Hematopoietic multipotent progenitor cell treated with erythropoietin and hydrocortisone succinate and interleukin-3 and kit ligand, for 4 days (in vitro differentiated cells): ENCODE measurements around the gene SYCP2L.
"Not testable (repeated sequence)": the region's sequence is repeated elsewhere in the genome, so short reads cannot be mapped to it uniquely, and the experiment has no call there.

Experiments used
- DNase-seq: peaks from one replicate; pipeline ENCODE4 v3.0.0-alpha.2; 2015

SYCP2L gene

GRCh38 chr6:10880366-10880765 is 6.5 kb upstream of the SYCP2L start:
- no peak for DNase-seq

GRCh38 chr6:10882253-10882630 is 4.6 kb upstream of the SYCP2L start:
- not testable (repeated sequence) for DNase-seq

- DNase-seq = peak; percentile 34
These were observed 4.1 kb upstream of the SYCP2L start for GRCh38 chr6:10882657-10883171.

- DNase-seq = no peak
These were observed 3.3 kb upstream of the SYCP2L start for GRCh38 chr6:10883312-10884244.

GRCh38 chr6:10884245-10884972 is 2.4 kb upstream of the SYCP2L start:
- DNase-seq = no peak

- not testable (repeated sequence) for DNase-seq
These were observed 524 bp upstream of the SYCP2L start for GRCh38 chr6:10886365-10886690.

GRCh38 chr6:10890151-10890550 is 3.3 kb downstream of the SYCP2L start:
- DNase-seq = no peak

- no peak for DNase-seq
These were observed 5.1 kb downstream of the SYCP2L start for GRCh38 chr6:10891960-10892359.

GRCh38 chr6:10894958-10895357 is 8.1 kb downstream of the SYCP2L start:
- no peak for DNase-seq

- no peak for DNase-seq
These were observed 9.8 kb downstream of the SYCP2L start for GRCh38 chr6:10896691-10897090.

- peak; percentile 47 for DNase-seq
These were observed 14.9 kb downstream of the SYCP2L start for GRCh38 chr6:10901770-10902169.

- no peak for DNase-seq
These were observed 17.2 kb downstream of the SYCP2L start for GRCh38 chr6:10904015-10904414.

- no peak for DNase-seq
These were observed 21.4 kb downstream of the SYCP2L start for GRCh38 chr6:10908228-10908627.

- DNase-seq = not testable (repeated sequence)
These were observed 32.7 kb downstream of the SYCP2L start for GRCh38 chr6:10919520-10919919.

- no peak for DNase-seq
These were observed 46.3 kb downstream of the SYCP2L start for GRCh38 chr6:10933126-10933525.

GRCh38 chr6:10939840-10940239 is 53.0 kb downstream of the SYCP2L start:
- no peak for DNase-seq

- DNase-seq = no peak
These were observed 59.0 kb downstream of the SYCP2L start for GRCh38 chr6:10945845-10946244.

GRCh38 chr6:10947966-10948365 is 61.1 kb downstream of the SYCP2L start:
- no peak for DNase-seq

- no peak for DNase-seq
These were observed 63.0 kb downstream of the SYCP2L start for GRCh38 chr6:10949579-10950490.

GRCh38 chr6:10951675-10952282 is 64.9 kb downstream of the SYCP2L start:
- DNase-seq = peak; percentile 66

- DNase-seq = peak; percentile 87
These were observed 67.7 kb downstream of the SYCP2L start for GRCh38 chr6:10954590-10955010.

GRCh38 chr6:10956776-10957175 is 69.9 kb downstream of the SYCP2L start:
- DNase-seq = no peak
